Epithelial cell of esophagus (primary cell): Measurements from ENCODE around the gene MRPL43.

Experiments used
- DNase-seq: peaks from one replicate; pipeline ENCODE4 v3.0.0; 2010; ENCODE audit warnings: low read depth
- H3K4me3 ChIP-seq: 2 replicates; pipeline ENCODE4 v1.5.1; 2011; ENCODE audit warnings: mild to moderate bottlenecking, low read length, control low read depth
- TF ChIP-seq, protein P1 (sequence below): IDR thresholded peaks from 2 replicates; pipeline ENCODE4 v1.5.1; 2011; ENCODE audit warnings: low read depth, mild to moderate bottlenecking, low read length, control low read depth, inconsistent platforms; ENCODE audit not compliant: insufficient read depth; ENCODE audit errors: missing control alignments

MRPL43 gene

GRCh38 chr10:101007099-101007711 lies 19.9 kb upstream of the MRPL43 start:
- no peak overlapping the region for H3K4me3 ChIP-seq
- TF ChIP-seq, protein P1, sequence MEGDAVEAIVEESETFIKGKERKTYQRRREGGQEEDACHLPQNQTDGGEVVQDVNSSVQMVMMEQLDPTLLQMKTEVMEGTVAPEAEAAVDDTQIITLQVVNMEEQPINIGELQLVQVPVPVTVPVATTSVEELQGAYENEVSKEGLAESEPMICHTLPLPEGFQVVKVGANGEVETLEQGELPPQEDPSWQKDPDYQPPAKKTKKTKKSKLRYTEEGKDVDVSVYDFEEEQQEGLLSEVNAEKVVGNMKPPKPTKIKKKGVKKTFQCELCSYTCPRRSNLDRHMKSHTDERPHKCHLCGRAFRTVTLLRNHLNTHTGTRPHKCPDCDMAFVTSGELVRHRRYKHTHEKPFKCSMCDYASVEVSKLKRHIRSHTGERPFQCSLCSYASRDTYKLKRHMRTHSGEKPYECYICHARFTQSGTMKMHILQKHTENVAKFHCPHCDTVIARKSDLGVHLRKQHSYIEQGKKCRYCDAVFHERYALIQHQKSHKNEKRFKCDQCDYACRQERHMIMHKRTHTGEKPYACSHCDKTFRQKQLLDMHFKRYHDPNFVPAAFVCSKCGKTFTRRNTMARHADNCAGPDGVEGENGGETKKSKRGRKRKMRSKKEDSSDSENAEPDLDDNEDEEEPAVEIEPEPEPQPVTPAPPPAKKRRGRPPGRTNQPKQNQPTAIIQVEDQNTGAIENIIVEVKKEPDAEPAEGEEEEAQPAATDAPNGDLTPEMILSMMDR: no peak
- DNase-seq: no peak

GRCh38 chr10:101006593-101007098 lies 19.3 kb upstream of the MRPL43 start:
- H3K4me3 ChIP-seq: no peak overlapping the region
- TF ChIP-seq, protein P1: no peak
- DNase-seq: no peak

- TF ChIP-seq, protein P1: no peak
- H3K4me3 ChIP-seq: no peak overlapping the region
- DNase-seq: no peak
Measured at GRCh38 chr10:101005869-101006567, 18.7 kb upstream of the MRPL43 start.

GRCh38 chr10:101005361-101005760 lies 18.1 kb upstream of the MRPL43 start:
- TF ChIP-seq, protein P1: no peak
- H3K4me3 ChIP-seq: no peak overlapping the region

DNA sequence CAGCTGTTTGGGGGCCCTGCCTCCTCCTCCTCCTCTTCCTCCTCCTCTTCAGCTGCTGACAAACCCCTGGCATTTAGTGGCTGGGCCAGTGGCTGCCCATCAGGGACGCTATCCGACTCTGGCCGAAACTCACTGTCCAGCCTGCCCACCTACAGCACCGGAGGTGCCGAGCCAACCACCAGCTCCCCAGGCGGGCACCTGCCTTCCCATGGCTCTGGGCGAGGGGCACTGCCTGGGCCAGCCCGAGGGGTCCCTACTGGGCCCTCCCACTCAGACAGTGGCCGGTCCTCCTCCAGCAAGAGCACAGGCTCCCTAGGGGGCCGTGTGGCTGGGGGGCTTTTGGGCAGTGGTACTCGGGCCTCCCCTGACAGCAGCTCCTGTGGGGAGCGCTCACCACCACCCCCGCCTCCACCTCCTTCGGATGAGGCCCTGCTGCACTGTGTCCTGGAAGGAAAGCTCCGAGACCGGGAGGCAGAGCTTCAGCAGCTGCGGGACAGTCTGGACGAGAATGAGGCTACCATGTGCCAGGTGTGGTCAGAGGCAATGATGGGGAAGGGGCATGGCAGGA lies 16.4 kb upstream of the MRPL43 start:
- DNase-seq: no peak
- no peak overlapping the region for H3K4me3 ChIP-seq
- TF ChIP-seq, protein P1: no peak

More at GRCh38 chr10:101005361-101005760, 18.1 kb upstream of the MRPL43 start:
- DNase-seq: no peak

GRCh38 chr10:101002456-101002855 lies 15.2 kb upstream of the MRPL43 start:
- no peak overlapping the region for H3K4me3 ChIP-seq
- no peak for DNase-seq
- TF ChIP-seq, protein P1: no peak
